ENCODE measurements around the gene CUL3. TPM values are rescaled to one million over a fixed set of nuclear protein-coding genes. Genes with fewer than 3 reads are reported as not detected.

CUL3 gene
- total RNA-seq, result 16.1 TPM

DNA sequence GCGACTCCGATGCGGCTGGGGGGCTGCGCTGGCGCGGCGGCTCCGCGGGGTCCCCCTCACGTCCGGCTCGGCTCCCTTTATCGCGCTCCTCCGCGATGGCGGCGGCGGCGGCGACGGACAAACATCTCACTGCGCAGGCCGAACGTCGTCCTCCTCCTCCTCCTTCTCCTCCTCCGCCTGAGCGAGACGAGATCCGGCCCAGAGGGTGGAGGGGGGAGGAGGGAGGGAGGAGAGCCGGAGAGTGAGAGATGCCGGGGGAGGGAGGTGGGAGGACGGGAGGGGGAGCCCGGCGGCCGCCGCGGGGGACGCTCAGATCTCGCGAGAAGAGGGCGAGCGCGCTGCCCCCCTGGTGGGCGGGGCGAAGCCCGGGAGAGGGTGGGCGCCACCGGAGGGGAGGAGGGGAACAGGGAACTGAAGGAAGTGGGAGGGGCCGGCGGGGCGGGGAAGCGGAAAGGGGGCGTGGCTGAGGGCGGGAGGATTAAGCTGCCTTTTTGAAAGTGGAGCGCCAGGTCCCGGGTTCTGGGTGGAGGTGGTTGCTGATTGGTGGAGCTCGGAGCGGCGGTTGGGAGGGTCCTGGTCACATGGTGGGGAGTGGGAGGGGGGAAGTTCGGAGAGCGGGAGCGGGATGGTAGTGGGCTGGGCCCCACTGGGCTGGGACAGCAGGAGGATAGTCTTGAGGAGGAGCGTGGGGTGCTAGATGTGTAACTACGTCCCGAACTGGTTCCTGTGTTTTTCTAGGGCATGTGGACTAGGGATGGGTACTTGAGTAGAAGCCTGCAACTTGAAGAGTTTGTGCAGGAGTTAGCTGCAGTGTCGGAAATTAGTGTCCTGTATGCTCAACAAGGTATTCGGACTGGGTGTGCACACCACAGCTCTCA, at the start of gene CUL3:
TSS of gene CUL3 (minus strand) at position 153 of the 878 bp plus-strand sequence. CDS start 354 bp downstream, outside the sequence.
- TF ChIP-seq, protein P1, sequence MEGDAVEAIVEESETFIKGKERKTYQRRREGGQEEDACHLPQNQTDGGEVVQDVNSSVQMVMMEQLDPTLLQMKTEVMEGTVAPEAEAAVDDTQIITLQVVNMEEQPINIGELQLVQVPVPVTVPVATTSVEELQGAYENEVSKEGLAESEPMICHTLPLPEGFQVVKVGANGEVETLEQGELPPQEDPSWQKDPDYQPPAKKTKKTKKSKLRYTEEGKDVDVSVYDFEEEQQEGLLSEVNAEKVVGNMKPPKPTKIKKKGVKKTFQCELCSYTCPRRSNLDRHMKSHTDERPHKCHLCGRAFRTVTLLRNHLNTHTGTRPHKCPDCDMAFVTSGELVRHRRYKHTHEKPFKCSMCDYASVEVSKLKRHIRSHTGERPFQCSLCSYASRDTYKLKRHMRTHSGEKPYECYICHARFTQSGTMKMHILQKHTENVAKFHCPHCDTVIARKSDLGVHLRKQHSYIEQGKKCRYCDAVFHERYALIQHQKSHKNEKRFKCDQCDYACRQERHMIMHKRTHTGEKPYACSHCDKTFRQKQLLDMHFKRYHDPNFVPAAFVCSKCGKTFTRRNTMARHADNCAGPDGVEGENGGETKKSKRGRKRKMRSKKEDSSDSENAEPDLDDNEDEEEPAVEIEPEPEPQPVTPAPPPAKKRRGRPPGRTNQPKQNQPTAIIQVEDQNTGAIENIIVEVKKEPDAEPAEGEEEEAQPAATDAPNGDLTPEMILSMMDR (IDR thresholded peaks at IDR 0.05), result no peak

DNA sequence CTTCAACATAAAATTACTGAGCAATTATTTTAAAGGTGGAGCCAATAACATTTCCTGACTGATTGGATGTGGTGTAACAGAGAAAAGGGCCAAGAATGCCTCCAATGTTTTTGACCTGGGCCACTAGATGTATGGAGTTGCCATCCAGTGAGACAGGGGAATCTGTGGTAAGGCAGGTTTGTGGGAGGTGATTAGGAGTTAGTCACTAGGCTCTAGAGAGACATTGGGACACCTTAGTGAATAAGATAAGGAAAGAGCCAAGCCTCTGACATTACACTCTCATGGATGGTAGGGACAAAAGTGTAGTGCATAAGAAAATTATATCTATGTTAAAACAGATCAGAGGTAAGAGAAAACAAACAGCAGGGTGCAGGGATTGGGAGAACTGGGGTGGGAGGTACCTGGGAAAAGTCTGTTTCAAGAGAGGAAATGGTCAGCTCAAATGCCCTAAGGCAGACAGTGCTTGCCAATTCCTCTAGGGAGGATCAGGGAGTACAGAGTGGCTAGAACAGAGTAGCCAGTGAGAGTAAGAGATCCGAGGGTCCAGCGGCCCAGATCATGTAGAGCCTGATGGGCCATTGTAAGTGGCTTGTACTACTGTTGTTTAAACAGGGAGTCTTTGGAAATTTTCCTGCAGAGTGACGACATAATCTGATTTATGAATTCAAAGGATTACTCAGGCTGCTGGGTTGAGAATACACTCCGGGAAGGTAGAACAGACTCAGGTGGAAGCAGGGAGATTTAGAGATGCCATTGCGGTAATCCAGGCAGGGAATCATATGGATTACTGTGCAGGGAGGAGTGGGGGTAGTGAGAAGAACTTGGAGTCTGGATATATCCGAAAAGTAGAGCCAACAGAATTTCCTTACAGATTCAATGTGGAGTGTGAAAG, 45.7 kb upstream of the CUL3 start:
- no peaks in the 10 kb centered on the region for H3K4me1 ChIP-seq
- H3K27me3 ChIP-seq, result no peaks in the 10 kb centered on the region
- no peak overlapping the region for H3K4me3 ChIP-seq
- intact Hi-C loops (cut with DNase I), result no loop called here
- no peak overlapping the region for H3K27ac ChIP-seq
- H3K36me3 ChIP-seq, result no peaks in the 10 kb centered on the region
- TF ChIP-seq, protein P1 (IDR thresholded peaks at IDR 0.05), result no peak
- no peak for DNase-seq (ENCODE audit: low spot score in 2 of 2)
- no peaks in the 10 kb centered on the region for H3K9me3 ChIP-seq

More for the DNA sequence above, at the start of gene CUL3:
- Histone ChIP-seq H3K4me3 (peak within 1 kb of the TSS; percentile 69 to 90), H3K27me3 (no peaks in the 10 kb centered on the region), H3K27ac (peak within 1 kb of the TSS; percentile 89 to 95), H3K36me3 (no peaks in the 10 kb centered on the region), H3K4me1 (peaks cover 0 to 12% of the 10 kb centered on the region in 2 donors), H3K9me3 (no peaks in the 10 kb centered on the region)
- DNase-seq (ENCODE audit: low spot score in 2 of 2), result peak; percentile 91 to 100
- intact Hi-C loops (cut with DNase I), result loop anchor here (5.0 to 10.0 kb wide), 3 partner anchors 71 to 628 kb away; partner anchors contain the start of gene MRPL44

DNA sequence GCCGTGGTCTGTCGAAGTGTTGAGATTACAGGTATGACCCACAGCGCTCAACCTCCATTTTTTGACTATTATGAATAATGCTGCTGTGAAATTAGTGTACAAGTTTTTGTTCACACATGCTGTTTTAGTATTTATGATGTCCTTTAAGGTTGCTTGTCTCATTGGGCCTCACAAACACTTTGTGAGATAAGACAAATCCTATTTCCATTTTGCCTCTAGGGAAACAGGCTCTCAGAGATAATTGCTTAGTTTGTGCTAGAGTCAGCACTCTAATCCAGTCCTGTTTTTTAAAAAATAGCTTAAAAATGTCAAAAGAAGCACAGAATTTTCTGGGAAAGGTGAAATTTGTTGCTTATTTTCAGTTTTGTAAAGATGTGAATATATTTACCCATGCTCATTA, 43.3 kb upstream of the CUL3 start:
- H3K27me3 ChIP-seq, result no peaks in the 10 kb centered on the region
- no peaks in the 10 kb centered on the region for H3K4me1 ChIP-seq
- intact Hi-C loops (cut with DNase I), result no loop called here
- H3K4me3 ChIP-seq, result no peak overlapping the region
- no peak for DNase-seq (ENCODE audit: low spot score in 2 of 2)
- TF ChIP-seq, protein P1 (IDR thresholded peaks at IDR 0.05), result no peak
- H3K36me3 ChIP-seq, result no peaks in the 10 kb centered on the region
- H3K27ac ChIP-seq, result no peak overlapping the region
- H3K9me3 ChIP-seq, result no peaks in the 10 kb centered on the region

DNA sequence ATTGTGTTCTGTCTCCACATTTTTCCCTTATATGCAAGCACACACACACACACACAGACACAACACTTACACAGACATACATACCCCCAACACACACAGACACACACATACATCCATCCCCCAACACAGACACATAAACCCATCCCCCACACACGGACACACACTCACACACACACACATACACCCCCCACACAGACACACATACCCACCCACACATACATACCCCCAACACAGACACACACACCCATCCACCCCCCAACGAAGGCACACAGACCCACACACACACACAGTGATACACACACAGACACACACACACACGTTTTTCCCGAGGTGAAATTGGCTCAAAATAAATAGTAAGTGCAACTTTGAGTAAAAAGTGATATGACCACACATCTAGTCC, 41.6 kb upstream of the CUL3 start:
- no peaks in the 10 kb centered on the region for H3K27me3 ChIP-seq
- no peaks in the 10 kb centered on the region for H3K4me1 ChIP-seq
- no peaks in the 10 kb centered on the region for H3K9me3 ChIP-seq
- intact Hi-C loops (cut with DNase I), result no loop called here
- H3K36me3 ChIP-seq, result no peaks in the 10 kb centered on the region
- no peak for DNase-seq (ENCODE audit: low spot score in 2 of 2)
- no peak overlapping the region for H3K27ac ChIP-seq
- TF ChIP-seq, protein P1 (IDR thresholded peaks at IDR 0.05), result no peak
- no peak overlapping the region for H3K4me3 ChIP-seq

DNA sequence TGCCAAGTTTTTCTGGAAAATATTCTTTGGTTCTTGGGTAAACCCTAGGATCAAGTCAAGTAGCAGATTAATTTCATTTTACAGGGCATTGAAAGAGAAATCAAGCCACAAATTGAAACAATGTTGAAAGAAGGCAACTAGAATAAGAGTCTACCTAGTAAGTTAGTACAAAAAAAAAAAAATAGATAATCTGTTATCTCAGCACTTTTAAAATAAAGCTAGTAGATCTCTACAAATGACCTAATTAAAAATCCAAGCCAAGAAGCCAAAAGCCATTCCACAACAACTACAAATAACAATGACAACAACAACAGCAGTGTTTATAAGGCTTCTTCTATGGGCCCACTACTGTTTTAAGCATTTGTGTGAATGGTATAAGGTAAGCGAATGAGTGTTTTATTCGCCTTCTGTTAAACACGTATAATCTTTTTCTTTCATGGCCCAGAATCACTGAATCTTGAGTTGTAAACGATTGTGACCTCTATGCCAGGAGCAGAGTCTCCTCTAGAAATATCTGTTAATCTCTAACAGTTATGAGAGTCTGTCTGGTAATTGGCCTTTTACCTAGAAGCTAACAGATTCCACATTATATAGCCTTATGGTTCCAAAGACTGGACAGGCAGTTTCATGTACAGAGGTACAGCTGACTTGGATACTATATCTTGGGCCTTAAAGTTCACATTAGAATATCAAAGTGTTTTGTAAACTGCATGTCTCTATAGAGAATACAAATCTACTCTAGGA, 28.6 kb upstream of the CUL3 start:
- DNase-seq (ENCODE audit: low spot score in 2 of 2), result no peak
- no peaks in the 10 kb centered on the region for H3K4me1 ChIP-seq
- no peak overlapping the region for H3K4me3 ChIP-seq
- H3K27me3 ChIP-seq, result no peaks in the 10 kb centered on the region
- intact Hi-C loops (cut with DNase I), result no loop called here
- H3K27ac ChIP-seq, result no peak overlapping the region
- TF ChIP-seq, protein P1 (IDR thresholded peaks at IDR 0.05), result no peak
- no peaks in the 10 kb centered on the region for H3K36me3 ChIP-seq
- no peaks in the 10 kb centered on the region for H3K9me3 ChIP-seq

Measured in ascending aorta (tissue), 2 donors.